ENCODE measurements around the gene VAX1. TPM values are rescaled to one million over a fixed set of nuclear protein-coding genes. Genes with fewer than 3 reads are reported as not detected.
"Not testable (repeated sequence)": the region's sequence is repeated elsewhere in the genome, so short reads cannot be mapped to it uniquely, and the experiment has no call there.

Gene VAX1
- total RNA-seq, 4 donors from 2014 or later = not detected

GRCh38 chr10:117131376-117132327 lies 6.4 kb downstream of the VAX1 start:
- intact Hi-C loops (cut with DNase I) = no loop called here
- 9% methylated on average over 31 to 45 of the region's 47 CpGs for WGBS, 2 donors
- Histone ChIP-seq H3K27ac (no peak overlapping the region), H3K27me3 (peaks cover 22% of the 10 kb centered on the region), H3K4me3 (replicated peaks in 1 of 3) (no peak overlapping the region), H3K36me3 (no peaks in the 10 kb centered on the region), H3K9me3 (no peaks in the 10 kb centered on the region), H3K4me1 (peaks cover 6 to 8% of the 10 kb centered on the region in 2 donors)
- no peak for DNase-seq
- TF ChIP-seq CTCF (IDR thresholded peaks at IDR 0.05) = no peak
- TF ChIP-seq POLR2A (IDR thresholded peaks at IDR 0.05) = no peak

GRCh38 chr10:117130862-117131375 lies 7.2 kb downstream of the VAX1 start:
- H3K9me3 ChIP-seq = no peaks in the 10 kb centered on the region
- DNase-seq = no peak
- peaks cover 16% of the 10 kb centered on the region for H3K27me3 ChIP-seq
- H3K4me3 ChIP-seq (replicated peaks in 1 of 3) = no peak overlapping the region
- intact Hi-C loops (cut with DNase I) = no loop called here
- no peak overlapping the region for H3K27ac ChIP-seq
- no peak for TF ChIP-seq POLR2A (IDR thresholded peaks at IDR 0.05)
- no peak for TF ChIP-seq CTCF (IDR thresholded peaks at IDR 0.05)
- peaks cover 5 to 8% of the 10 kb centered on the region in 2 donors for H3K4me1 ChIP-seq
- H3K36me3 ChIP-seq = no peaks in the 10 kb centered on the region
- 34 to 37% methylated on average over 8 of the region's 8 CpGs for WGBS, 2 donors

GRCh38 chr10:117130346-117130745 lies 7.7 kb downstream of the VAX1 start:
- Histone ChIP-seq H3K4me1 (peaks cover 5 to 8% of the 10 kb centered on the region in 2 donors), H3K36me3 (no peaks in the 10 kb centered on the region), H3K27me3 (peaks cover 13% of the 10 kb centered on the region), H3K4me3 (replicated peaks in 1 of 3) (no peak overlapping the region), H3K9me3 (no peaks in the 10 kb centered on the region), H3K27ac (no peak overlapping the region)
- DNase-seq = no peak
- intact Hi-C loops (cut with DNase I) = no loop called here
- 80 to 92% methylated on average over 2 of the region's 2 CpGs for WGBS, 2 donors
- no peak for TF ChIP-seq CTCF (IDR thresholded peaks at IDR 0.05)
- TF ChIP-seq POLR2A (IDR thresholded peaks at IDR 0.05) = no peak

GRCh38 chr10:117126645-117127044 lies 11.4 kb downstream of the VAX1 start:
- WGBS, 2 donors = 95 to 96% methylated on average over 9 to 11 of the region's 23 CpGs
- H3K36me3 ChIP-seq; DNase-seq; H3K27ac ChIP-seq; H3K27me3 ChIP-seq; H3K9me3 ChIP-seq; H3K4me1 ChIP-seq; intact Hi-C loops (cut with DNase I); H3K4me3 ChIP-seq (replicated peaks in 1 of 3): not testable (repeated sequence)

GRCh38 chr10:117126034-117126433 lies 12.0 kb downstream of the VAX1 start:
- no peaks in the 10 kb centered on the region for H3K9me3 ChIP-seq
- H3K4me3 ChIP-seq (replicated peaks in 1 of 3) = no peak overlapping the region
- H3K27me3 ChIP-seq = no peaks in the 10 kb centered on the region
- intact Hi-C loops (cut with DNase I) = no loop called here
- no peak for DNase-seq
- H3K36me3 ChIP-seq = no peaks in the 10 kb centered on the region
- 48 to 64% methylated on average over 3 to 26 of the region's 26 CpGs for WGBS, 2 donors
- no peak for TF ChIP-seq POLR2A (IDR thresholded peaks at IDR 0.05)
- TF ChIP-seq CTCF (IDR thresholded peaks at IDR 0.05) = no peak
- no peaks in the 10 kb centered on the region for H3K4me1 ChIP-seq
- no peak overlapping the region for H3K27ac ChIP-seq

Data from thyroid gland (tissue), 4 donors.